VCaP (cell line): ENCODE measurements around the gene ESCO1.

ENCODE experiments used
- H3K27ac ChIP-seq: fragments of 450-650 bp; 2 replicates; pipeline ENCODE4 v1.5.1; 2017
- CTCF ChIP-seq: fragments of 450-650 bp; conservative IDR thresholded peaks from 2 replicates; pipeline ENCODE4 v1.5.1; 2017; ENCODE audit warnings: mild to moderate bottlenecking, moderate library complexity

ESCO1 gene

DNA sequence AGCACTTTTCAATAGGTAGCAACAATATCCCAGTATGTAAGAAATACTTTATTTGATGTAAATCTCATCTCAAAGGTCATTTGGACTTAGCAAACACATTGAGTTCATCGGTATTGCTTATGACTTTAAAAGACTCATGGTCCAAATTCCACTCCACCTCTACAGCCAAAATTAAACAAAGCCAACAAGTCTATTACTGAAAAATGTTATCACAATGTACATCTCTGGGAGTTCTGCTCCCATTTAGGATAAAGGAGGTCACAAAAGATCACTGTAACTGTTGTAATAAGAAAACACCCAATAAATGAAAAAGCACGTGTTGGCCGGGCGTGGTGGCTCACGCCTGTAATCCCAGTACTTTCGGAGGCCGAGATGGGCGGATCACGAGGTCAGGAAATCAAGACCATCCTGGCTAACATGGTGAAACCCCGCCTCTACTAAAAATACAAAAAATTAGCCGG lies 50.0 kb downstream of the ESCO1 start:
- no peak for TF ChIP-seq CTCF
- no peak overlapping the region for H3K27ac ChIP-seq

GRCh38 chr18:21548647-21549046 lies 51.9 kb downstream of the ESCO1 start:
- no peak for TF ChIP-seq CTCF
- no peak overlapping the region for H3K27ac ChIP-seq

DNA sequence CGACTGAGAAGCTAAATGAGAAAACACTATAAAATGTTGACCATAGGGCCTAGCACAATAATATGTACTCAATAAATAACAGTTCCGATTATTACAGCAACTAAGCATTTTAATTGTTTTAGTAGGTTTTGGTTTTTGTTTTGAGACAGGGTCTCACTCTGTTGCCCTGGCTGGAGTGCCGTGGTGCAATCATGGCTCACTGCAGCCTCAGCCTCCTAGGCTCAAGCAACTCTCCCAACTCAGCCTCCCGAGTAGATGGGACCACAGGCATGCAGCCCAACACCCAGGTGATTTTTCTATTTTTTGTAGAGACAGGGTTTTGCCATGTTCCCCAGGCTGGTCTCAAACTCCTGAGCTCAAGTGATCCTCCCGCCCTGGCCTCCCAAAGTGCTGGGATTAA lies 54.1 kb downstream of the ESCO1 start:
- no peak overlapping the region for H3K27ac ChIP-seq
- TF ChIP-seq CTCF = no peak

DNA sequence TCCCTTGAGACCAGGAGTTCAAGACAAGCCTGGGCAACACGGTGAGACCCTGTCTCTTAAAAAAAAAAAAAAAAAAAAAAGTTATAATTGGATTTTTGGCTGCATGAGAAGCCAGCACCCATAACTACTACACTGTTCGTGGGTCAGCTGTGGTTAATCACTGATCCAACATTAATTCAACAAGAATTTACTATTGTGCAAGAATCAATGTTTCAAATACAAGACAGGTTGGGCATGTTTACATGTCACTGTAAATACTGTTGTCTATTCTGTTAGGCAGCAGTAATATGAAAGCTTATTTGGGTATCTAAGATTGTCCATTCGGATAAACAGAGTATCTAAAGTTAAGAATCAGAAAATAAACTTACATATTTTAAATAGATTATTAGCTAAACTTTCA lies 62.3 kb downstream of the ESCO1 start:
- no peak overlapping the region for H3K27ac ChIP-seq
- no peak for TF ChIP-seq CTCF

GRCh38 chr18:21534327-21534726 lies 66.2 kb downstream of the ESCO1 start:
- no peak for TF ChIP-seq CTCF
- H3K27ac ChIP-seq = no peak overlapping the region

GRCh38 chr18:21526463-21526862 lies 74.0 kb downstream of the ESCO1 start:
- H3K27ac ChIP-seq = no peak overlapping the region
- TF ChIP-seq CTCF = no peak

DNA sequence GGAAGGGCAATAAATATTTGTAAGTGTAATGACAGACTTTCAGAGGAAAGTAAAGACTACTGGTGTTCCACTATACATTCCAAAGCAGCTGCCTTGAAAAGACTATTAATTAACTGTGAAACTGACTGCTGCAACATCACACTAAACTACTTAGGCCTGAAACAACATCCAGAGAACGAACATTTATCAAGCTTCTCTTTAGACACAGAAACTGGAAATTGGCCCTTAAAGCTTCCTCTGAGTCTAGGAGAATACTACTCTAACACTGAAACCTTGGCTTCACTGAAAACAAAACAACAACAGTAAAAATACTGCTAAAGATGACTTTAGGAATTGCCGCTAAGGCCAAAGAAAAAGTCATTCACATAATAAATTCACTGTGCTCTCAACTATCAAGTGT lies 74.6 kb downstream of the ESCO1 start:
- no peak for TF ChIP-seq CTCF
- no peak overlapping the region for H3K27ac ChIP-seq

DNA sequence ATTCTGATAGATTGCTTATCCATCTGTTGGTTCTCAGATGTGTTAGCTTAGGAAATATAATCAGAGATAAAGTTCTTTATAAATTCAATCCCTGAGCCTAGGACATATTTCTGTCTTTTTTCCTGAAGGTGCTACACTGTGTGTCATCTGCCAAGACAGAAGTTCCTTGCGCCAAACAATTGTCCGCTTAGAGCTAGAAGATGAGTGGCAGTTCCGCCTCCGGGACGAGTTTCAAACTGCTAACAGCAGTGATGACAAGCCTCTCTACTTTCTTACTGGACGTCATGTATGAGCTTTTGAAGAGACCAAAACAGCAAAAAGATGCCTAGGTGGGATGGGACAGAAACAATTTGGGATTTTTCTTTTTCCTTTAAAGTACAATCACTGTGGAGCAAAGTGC lies 78.0 kb downstream of the ESCO1 start:
- H3K27ac ChIP-seq = no peak overlapping the region
- no peak for TF ChIP-seq CTCF
